GM21528 (cell line): ENCODE measurements around the gene BAAT.
"Not testable (repeated sequence)": the region's sequence is repeated elsewhere in the genome, so short reads cannot be mapped to it uniquely, and the experiment has no call there.

Source experiments
- ATAC-seq: cut with Tn5 transposase; IDR thresholded peaks from one replicate; pipeline ENCODE4 v1.9.1; 2021; ENCODE audit warnings: mild to moderate bottlenecking, moderate library complexity; ENCODE audit not compliant: unreplicated experiment, low FRiP score

Gene BAAT

GRCh38 chr9:101384873-101385536, at the start of gene BAAT:
TSS of gene BAAT (minus strand) at chr9:101385006. CDS start at chr9:101371404, 13,602 bp downstream.
- ATAC-seq = not testable (repeated sequence)

- no peak for ATAC-seq
Measured at GRCh38 chr9:101433229-101433628, 48.4 kb upstream of the BAAT start.

DNA sequence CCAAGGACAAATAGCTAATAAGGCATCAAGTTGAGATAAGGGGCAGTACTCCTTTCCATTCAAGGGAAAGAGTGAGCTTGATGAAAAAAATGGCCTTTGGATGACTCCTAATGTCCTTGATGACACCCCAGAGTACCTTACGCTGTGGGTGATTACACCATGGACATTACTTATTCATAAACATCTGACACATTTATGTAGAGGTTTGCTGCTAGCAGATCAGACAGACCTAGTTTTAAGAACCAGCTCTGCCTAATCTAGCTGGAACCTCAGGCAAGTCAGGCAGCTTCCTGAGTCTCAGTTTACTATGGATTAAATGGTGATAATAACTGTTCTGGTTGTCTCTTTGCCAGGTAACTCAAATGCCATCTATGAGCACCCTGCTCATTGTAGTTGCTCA, 47.9 kb upstream of the BAAT start:
- ATAC-seq = no peak

DNA sequence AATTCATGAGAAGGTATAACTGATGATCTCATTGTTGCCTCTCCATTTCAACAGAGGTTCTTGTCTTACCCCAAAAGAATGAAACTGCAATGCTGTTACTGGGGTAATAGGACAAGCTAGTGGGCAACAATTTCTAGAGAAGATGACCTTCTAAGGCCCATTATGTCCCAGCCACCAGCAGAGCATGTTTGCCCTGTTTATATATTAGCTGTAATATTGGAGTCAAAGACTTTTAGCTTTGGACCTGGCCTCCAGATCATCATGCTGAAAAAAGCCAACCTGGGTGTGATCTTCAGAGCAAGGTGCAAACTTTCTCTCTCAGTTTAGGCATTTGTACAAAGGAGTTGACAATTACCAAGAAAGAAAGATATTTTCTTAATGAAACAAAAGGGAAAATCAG, 47.4 kb upstream of the BAAT start:
- no peak for ATAC-seq

DNA sequence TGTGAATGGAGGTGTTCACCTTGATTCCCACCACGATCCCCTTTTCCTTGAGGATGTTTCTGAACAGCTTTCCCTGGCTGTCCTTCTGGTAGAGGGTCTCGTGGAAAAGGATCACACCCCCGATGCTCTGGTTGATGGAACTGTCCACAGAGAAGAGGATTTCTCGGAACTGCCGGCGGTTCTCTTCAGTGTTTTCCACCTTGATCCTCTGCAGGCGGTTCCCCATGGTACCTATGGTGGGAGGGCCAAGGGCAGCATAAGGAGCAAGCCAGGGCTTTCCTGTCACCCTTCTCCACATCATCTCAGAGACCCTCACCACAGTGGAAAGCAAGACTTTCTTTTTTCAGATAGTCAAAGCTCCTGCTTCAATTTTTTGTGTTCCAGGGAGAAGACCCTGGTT, 44.9 kb upstream of the BAAT start:
- no peak for ATAC-seq

GRCh38 chr9:101428909-101429308, 44.1 kb upstream of the BAAT start:
- no peak for ATAC-seq

- no peak for ATAC-seq
Measured at GRCh38 chr9:101427957-101428655, 43.3 kb upstream of the BAAT start.

DNA sequence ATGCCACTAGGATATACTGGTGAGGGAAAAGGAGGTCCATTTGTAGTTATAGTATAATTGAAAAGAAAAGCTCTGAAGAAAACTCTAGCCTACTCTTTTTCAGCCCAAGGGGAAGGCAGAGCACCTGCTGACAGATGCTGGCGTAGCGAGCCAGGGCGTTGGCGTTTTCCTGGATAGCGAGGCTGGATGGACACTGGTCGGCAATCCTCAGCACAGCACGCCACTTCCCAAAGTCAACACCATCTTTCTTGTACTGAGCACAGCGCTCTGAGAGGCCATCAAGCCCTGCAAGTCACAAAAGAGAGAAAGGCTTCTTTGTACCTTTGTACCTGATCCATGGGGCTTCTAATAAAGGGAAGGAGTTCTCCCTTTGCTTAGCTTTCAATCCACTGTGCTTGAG, 42.6 kb upstream of the BAAT start:
- ATAC-seq = no peak

DNA sequence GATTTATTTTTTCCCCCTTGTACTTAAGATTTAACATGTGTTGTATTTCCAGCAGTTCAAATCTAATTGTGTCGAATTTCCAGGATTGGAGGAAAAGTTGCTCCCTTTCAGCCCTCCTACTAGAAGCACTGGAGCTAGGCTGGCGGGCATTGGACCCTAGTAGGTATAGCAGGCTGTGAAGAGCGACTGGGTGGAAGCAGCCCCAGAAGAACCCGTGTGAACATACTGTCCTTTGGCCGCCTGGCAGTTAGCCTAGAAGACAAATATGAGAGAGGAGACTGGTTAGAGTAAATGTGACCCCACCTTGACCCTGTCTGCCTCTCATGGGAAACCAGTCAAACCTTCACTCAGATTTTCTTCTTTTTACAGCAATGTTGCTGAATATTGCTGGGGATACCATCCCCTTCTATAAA, 36.9 kb upstream of the BAAT start:
- ATAC-seq = no peak

DNA sequence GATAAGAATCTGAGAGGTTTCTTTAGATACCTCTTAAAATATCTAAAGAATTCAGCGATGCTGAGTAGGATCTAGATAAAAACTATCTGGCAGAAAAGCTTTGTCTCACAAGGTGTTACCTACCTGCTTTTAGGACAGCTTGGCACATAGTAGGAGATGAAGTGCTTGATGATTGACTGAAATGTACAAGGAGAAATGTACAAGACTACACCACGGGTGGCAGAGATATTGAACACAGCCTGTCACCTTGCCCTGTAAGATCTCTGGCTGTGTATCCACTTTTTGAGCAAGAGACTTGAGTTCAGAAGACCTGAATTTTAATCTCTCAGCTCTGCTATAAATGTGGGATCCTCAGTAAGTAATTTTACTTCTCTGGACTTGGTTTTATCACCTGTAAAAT, 35.1 kb upstream of the BAAT start:
- no peak for ATAC-seq

GRCh38 chr9:101418518-101419430, 34.0 kb upstream of the BAAT start:
- no peak for ATAC-seq

DNA sequence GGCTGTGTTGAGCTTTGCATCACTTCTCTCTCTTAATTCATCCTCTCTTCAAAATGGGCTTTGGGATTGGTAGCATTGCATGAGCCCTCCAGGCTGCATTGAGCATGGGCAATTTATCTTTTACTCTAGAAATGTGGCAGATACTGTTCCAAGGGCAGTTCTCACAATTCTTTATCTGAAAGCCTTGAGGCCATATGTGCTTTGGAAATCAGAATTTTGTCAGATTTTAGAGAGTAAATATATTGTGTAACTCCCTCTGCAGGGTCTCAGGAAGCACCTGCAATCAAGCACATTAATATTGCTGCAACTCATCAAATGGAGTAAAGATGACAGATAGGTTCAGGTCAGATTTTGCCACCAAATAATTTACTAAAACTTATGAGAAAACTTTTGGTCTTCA, 33.2 kb upstream of the BAAT start:
- no peak for ATAC-seq

DNA sequence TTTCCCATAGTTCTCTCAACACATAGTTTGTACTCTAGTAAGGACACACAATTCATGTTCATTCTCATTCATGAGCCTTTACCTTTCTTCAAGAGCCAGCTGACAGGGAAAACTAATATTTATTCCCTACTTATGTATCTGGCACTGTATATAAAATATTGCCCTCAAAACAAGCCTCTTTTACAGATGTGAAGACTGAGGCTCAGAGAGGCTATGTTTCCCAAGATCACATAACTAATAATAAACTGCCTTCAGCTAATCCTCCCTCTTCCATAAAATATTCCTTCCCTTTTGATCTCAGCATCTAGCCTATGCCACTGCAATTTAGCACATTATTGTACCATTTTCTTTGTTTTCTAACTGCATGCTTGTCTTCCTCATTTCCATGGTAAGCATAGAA, 32.6 kb upstream of the BAAT start:
- no peak for ATAC-seq

DNA sequence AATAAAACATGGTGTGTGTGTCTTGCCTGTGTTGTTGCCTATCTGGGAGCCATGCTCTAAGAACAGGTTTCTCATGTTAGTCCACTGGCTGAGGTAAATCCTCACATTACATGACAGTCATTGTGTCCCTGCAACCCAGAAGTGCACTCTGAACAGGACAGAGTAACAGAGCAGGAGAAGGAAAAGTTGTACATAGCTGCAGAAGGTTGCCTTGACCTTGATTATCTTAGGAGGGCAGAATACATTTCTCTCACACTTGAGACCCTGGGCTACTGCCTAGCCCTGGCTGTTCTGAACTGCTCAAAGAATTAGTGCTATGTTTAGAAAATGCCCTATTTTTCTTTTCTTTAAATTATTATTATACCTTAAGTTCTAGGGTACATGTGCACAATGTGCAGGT, 30.8 kb upstream of the BAAT start:
- no peak for ATAC-seq

DNA sequence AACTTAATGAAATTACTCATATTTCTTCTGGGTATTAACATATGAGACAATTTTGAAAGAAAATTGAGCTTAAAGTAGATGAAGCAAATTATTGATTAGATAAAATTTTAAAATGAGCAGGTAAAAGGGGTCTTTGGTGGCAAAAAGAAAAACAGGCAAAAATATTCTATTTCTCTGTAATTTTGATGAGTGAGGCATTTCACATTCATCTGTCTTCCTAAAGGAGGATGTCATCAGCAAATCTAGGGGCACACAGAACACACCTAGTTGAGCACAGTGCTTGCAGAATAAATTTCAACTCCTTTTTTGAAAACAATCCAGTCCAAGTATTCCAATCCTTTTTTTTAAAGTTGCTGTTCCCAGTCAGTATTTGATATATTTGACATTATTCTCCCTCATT, 30.0 kb upstream of the BAAT start:
- ATAC-seq = no peak

DNA sequence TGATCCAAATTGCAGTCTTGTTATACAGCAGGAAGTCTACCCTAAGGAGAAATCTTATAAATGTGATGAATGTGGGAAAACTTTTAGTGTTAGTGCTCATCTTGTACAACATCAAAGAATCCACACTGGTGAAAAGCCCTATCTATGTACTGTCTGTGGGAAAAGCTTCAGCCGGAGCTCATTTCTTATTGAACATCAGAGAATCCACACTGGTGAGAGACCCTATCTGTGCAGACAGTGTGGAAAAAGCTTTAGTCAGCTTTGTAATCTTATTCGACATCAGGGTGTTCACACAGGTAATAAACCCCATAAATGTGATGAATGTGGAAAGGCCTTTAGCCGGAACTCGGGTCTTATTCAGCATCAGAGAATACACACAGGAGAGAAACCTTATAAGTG, 24.3 kb upstream of the BAAT start:
- no peak for ATAC-seq

- no peak for ATAC-seq
Measured at GRCh38 chr9:101408374-101409078, 23.7 kb upstream of the BAAT start.

DNA sequence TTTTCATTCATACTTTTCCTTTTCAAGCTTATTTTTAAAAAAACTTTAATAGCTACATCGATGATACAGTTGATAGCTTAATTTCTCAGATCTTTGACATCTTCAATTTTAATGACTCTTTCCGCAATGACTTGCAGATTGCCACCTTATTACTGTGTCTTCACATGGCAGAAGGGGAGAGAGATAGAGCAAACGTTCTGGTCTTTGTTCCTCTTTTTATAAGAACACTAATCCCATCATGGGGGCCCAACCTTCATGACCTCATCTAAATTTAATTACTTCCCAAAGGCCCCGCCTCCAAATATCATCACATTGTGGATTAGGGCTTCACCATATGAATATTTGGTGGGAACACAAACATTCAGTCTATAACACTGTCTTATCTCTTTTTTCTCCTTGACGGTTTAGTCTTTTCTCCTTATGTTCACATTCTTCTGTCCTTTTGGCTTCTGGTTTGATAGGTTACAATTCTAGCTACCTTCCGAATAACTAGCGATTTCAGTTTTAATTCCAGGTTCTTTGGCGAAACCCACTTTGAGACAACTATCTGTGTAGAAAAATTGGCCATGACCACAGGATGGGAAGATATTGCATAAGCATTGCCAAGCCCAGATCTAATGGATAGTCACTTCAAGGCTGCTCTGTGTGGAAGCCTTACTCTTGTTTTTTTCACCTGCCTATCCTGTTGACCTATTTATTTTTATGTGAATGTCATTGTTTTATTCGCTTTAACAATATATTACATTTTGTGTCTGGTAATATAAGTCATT, 18.9 kb upstream of the BAAT start:
- ATAC-seq = no peak

- no peak for ATAC-seq
Measured at GRCh38 chr9:101400120-101400519, 15.3 kb upstream of the BAAT start.

- ATAC-seq = no peak
Measured at GRCh38 chr9:101399643-101399970, 14.8 kb upstream of the BAAT start.
